Right lobe of liver (tissue), 4 donors: ENCODE results near the gene CHFR.

Experiments used
- CTCF ChIP-seq, 4 donors: fragments of 200-600 bp in 3 of 4; fragments of 450-650 bp in 1 of 4; IDR thresholded peaks; one replicate each; pipeline versions ENCODE4 v1.5.1 to v1.8.0; 2016 to 2022; ENCODE audit warnings: antibody characterized with exemption in 4 of 4, mild to moderate bottlenecking in 2 of 4
- POLR2A ChIP-seq: fragments of 450-650 bp; IDR thresholded peaks from one replicate; pipeline ENCODE4 v1.6.1; 2017; ENCODE audit warnings: antibody characterized with exemption, mild to moderate bottlenecking
- donor health status: DM: no; HTN: no; CAD: no.
- donor health status: DM: no; HTN: no; CAD: no.
- donor health status: DM: no; HTN: yes; CAD: no.

- no peak for TF ChIP-seq CTCF (IDR thresholded peaks at IDR 0.05)
- no peak for TF ChIP-seq POLR2A
Observed at GRCh38 chr12:132858718-132859266, 28.6 kb downstream of the CHFR start.
